GM19463 (cell line): ENCODE measurements around the gene PCLO.
"Not testable (repeated sequence)": the region's sequence is repeated elsewhere in the genome, so short reads cannot be mapped to it uniquely, and the experiment has no call there.

Experiments used
- ATAC-seq: cut with Tn5 transposase; IDR thresholded peaks from one replicate; pipeline ENCODE4 v1.9.1; 2021; ENCODE audit warnings: mild to moderate bottlenecking, moderate library complexity; ENCODE audit not compliant: unreplicated experiment

Gene PCLO

GRCh38 chr7:83053965-83054364, 108.7 kb downstream of the PCLO start:
- no peak for ATAC-seq

GRCh38 chr7:83040484-83040883, 122.2 kb downstream of the PCLO start:
- no peak for ATAC-seq

GRCh38 chr7:83038787-83039186, 123.9 kb downstream of the PCLO start:
- no peak for ATAC-seq

- ATAC-seq: no peak
These were observed 125.8 kb downstream of the PCLO start for GRCh38 chr7:83036721-83037380.

- no peak for ATAC-seq
These were observed 126.6 kb downstream of the PCLO start for GRCh38 chr7:83036130-83036529.

GRCh38 chr7:83032195-83032594, 130.5 kb downstream of the PCLO start:
- ATAC-seq: no peak

- ATAC-seq: not testable (repeated sequence)
These were observed 138.6 kb downstream of the PCLO start for GRCh38 chr7:83023817-83024665.

GRCh38 chr7:83021032-83021431, 141.7 kb downstream of the PCLO start:
- no peak for ATAC-seq

- no peak for ATAC-seq
These were observed 142.5 kb downstream of the PCLO start for GRCh38 chr7:83020161-83020560.

GRCh38 chr7:83015916-83016315, 146.8 kb downstream of the PCLO start:
- ATAC-seq: no peak

- ATAC-seq: no peak
These were observed 148.1 kb downstream of the PCLO start for GRCh38 chr7:83014546-83014945.

GRCh38 chr7:83011954-83012353, 150.7 kb downstream of the PCLO start:
- ATAC-seq: no peak

- no peak for ATAC-seq
These were observed 157.3 kb downstream of the PCLO start for GRCh38 chr7:83005410-83005809.

- no peak for ATAC-seq
These were observed 161.2 kb downstream of the PCLO start for GRCh38 chr7:83001362-83002040.

GRCh38 chr7:82998436-82998835, 164.2 kb downstream of the PCLO start:
- no peak for ATAC-seq

GRCh38 chr7:82985144-82985802, 177.4 kb downstream of the PCLO start:
- no peak for ATAC-seq

GRCh38 chr7:82980130-82980788, 182.4 kb downstream of the PCLO start:
- no peak for ATAC-seq

GRCh38 chr7:82975811-82976468, 186.7 kb downstream of the PCLO start:
- ATAC-seq: no peak

- no peak for ATAC-seq
These were observed 190.5 kb downstream of the PCLO start for GRCh38 chr7:82972135-82972534.
